ENCODE data around the gene AKAP13.

Gene AKAP13

GRCh38 chr15:85598718-85599398 lies 218.5 kb downstream of the AKAP13 start:
- Histone ChIP-seq H3K9ac (ENCODE audit: low read length) (no peak overlapping the region), H3K27me3 (ENCODE audit: low read length) (no peaks in the 10 kb centered on the region), H2AFZ (ENCODE audit: low read depth, low read length, severe bottlenecking) (no peak overlapping the region), H3K9me2 (replicated peaks; ENCODE audit: insufficient read depth, low read length) (no peaks in the 10 kb centered on the region), H3K79me2 (ENCODE audit: insufficient read depth, low read length) (peaks cover 53% of the 10 kb centered on the region), H3K9me3 (ENCODE audit: insufficient read depth, low read length) (no peaks in the 10 kb centered on the region), H3K4me3 (ENCODE audit: insufficient read depth, low read length, poor library complexity, severe bottlenecking) (no peak overlapping the region), H3K27ac (ENCODE audit: low read depth, low read length) (no peak overlapping the region), H3K36me3 (ENCODE audit: low read length) (peaks cover 21% of the 10 kb centered on the region; the same call in 1 of the 2 replicates), H4K20me1 (ENCODE audit: low read depth, low read length) (0 out of 2 replicates have a peak, but pooled peaks cover 4% of the 10 kb centered on the region), H3K4me2 (ENCODE audit: low read depth, low read length, poor library complexity, severe bottlenecking) (no peak overlapping the region), H3F3A (ENCODE audit: insufficient read depth) (no peaks in the 10 kb centered on the region)
- TF ChIP-seq EZH2phosphoT487 (conservative IDR thresholded peaks at IDR 0.05; ENCODE audit: low read length) (no peak), CTCF (IDR thresholded peaks at IDR 0.05; ENCODE audit: insufficient read depth, low read length, poor library complexity, severe bottlenecking) (no peak)

GRCh38 chr15:85600001-85600400 lies 219.6 kb downstream of the AKAP13 start:
- H3K4me3 ChIP-seq (ENCODE audit: insufficient read depth, low read length, poor library complexity, severe bottlenecking): no peak overlapping the region
- no peak overlapping the region for H3K4me2 ChIP-seq (ENCODE audit: low read depth, low read length, poor library complexity, severe bottlenecking)
- no peak for TF ChIP-seq EZH2phosphoT487 (conservative IDR thresholded peaks at IDR 0.05; ENCODE audit: low read length)
- no peak for TF ChIP-seq CTCF (IDR thresholded peaks at IDR 0.05; ENCODE audit: insufficient read depth, low read length, poor library complexity, severe bottlenecking)
- H3F3A ChIP-seq (ENCODE audit: insufficient read depth): no peaks in the 10 kb centered on the region
- no peaks in the 10 kb centered on the region for H3K27me3 ChIP-seq (ENCODE audit: low read length)
- H2AFZ ChIP-seq (ENCODE audit: low read depth, low read length, severe bottlenecking): no peak overlapping the region
- H4K20me1 ChIP-seq (ENCODE audit: low read depth, low read length): 0 out of 2 replicates have a peak, but pooled peaks cover 4% of the 10 kb centered on the region
- H3K9me2 ChIP-seq (replicated peaks; ENCODE audit: insufficient read depth, low read length): no peaks in the 10 kb centered on the region
- H3K79me2 ChIP-seq (ENCODE audit: insufficient read depth, low read length): peaks cover 42% of the 10 kb centered on the region
- H3K9me3 ChIP-seq (ENCODE audit: insufficient read depth, low read length): no peaks in the 10 kb centered on the region
- no peak overlapping the region for H3K9ac ChIP-seq (ENCODE audit: low read length)
- peaks cover 22% of the 10 kb centered on the region; the same call in 1 of the 2 replicates for H3K36me3 ChIP-seq (ENCODE audit: low read length)
- H3K27ac ChIP-seq (ENCODE audit: low read depth, low read length): no peak overlapping the region

GRCh38 chr15:85603160-85603559 lies 222.8 kb downstream of the AKAP13 start:
- Histone ChIP-seq H3K9ac (ENCODE audit: low read length) (no peak overlapping the region), H3K27me3 (ENCODE audit: low read length) (no peaks in the 10 kb centered on the region), H3K36me3 (ENCODE audit: low read length) (peaks cover 31% of the 10 kb centered on the region; the same call in 1 of the 2 replicates), H4K20me1 (ENCODE audit: low read depth, low read length) (0 out of 2 replicates have a peak, but pooled peaks cover 4% of the 10 kb centered on the region), H3K79me2 (ENCODE audit: insufficient read depth, low read length) (peaks cover 29% of the 10 kb centered on the region), H3K9me3 (ENCODE audit: insufficient read depth, low read length) (no peaks in the 10 kb centered on the region), H3K4me2 (ENCODE audit: low read depth, low read length, poor library complexity, severe bottlenecking) (no peak overlapping the region), H3K4me3 (ENCODE audit: insufficient read depth, low read length, poor library complexity, severe bottlenecking) (no peak overlapping the region), H3F3A (ENCODE audit: insufficient read depth) (0 out of 2 replicates have a peak, but pooled peaks cover 4% of the 10 kb centered on the region), H3K27ac (ENCODE audit: low read depth, low read length) (no peak overlapping the region), H2AFZ (ENCODE audit: low read depth, low read length, severe bottlenecking) (no peak overlapping the region), H3K9me2 (replicated peaks; ENCODE audit: insufficient read depth, low read length) (no peaks in the 10 kb centered on the region)
- no peak for TF ChIP-seq CTCF (IDR thresholded peaks at IDR 0.05; ENCODE audit: insufficient read depth, low read length, poor library complexity, severe bottlenecking)
- TF ChIP-seq EZH2phosphoT487 (conservative IDR thresholded peaks at IDR 0.05; ENCODE audit: low read length): no peak

All from SU-DHL-6 (cell line).